HL-60 (cell line): Measurements from ENCODE around the gene SIGLEC9.

ENCODE experiments used
- CTCF ChIP-seq: IDR thresholded peaks from one replicate; pipeline ENCODE4 v1.5.1; 2011; ENCODE audit warnings: low read length, control low read depth, inconsistent platforms; ENCODE audit not compliant: insufficient read depth
- POLR2AphosphoS5 ChIP-seq: IDR thresholded peaks from 2 replicates; pipeline ENCODE4 v1.6.1; 2012; ENCODE audit warnings: low read depth
- TF ChIP-seq, protein P1 (sequence below): IDR thresholded peaks from 2 replicates; pipeline ENCODE4 v1.6.1; 2012; ENCODE audit warnings: low read depth; ENCODE audit not compliant: insufficient replicate concordance

DNA sequence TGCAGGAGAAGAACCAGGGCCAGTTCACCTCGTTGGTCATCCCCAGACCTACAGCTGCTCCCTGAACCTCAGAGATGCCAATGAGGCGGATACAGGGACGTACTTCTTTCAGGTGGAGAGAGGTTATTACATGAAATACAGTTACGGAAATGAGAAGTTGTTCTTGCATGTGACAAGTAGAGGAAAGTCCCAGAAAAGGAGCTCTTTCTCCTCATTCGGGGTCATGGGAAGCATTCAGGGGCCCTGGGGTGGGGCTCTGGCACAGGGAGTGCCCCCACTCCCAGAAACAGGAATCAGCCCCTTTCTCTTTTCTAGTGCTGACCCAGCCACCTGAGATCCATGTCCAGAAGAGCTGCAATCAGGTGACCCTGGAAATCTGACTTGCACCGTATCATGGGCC lies 4.5 kb upstream of the SIGLEC9 start:
- TF ChIP-seq CTCF (no peak), POLR2AphosphoS5 (no peak)
- TF ChIP-seq, protein P1, sequence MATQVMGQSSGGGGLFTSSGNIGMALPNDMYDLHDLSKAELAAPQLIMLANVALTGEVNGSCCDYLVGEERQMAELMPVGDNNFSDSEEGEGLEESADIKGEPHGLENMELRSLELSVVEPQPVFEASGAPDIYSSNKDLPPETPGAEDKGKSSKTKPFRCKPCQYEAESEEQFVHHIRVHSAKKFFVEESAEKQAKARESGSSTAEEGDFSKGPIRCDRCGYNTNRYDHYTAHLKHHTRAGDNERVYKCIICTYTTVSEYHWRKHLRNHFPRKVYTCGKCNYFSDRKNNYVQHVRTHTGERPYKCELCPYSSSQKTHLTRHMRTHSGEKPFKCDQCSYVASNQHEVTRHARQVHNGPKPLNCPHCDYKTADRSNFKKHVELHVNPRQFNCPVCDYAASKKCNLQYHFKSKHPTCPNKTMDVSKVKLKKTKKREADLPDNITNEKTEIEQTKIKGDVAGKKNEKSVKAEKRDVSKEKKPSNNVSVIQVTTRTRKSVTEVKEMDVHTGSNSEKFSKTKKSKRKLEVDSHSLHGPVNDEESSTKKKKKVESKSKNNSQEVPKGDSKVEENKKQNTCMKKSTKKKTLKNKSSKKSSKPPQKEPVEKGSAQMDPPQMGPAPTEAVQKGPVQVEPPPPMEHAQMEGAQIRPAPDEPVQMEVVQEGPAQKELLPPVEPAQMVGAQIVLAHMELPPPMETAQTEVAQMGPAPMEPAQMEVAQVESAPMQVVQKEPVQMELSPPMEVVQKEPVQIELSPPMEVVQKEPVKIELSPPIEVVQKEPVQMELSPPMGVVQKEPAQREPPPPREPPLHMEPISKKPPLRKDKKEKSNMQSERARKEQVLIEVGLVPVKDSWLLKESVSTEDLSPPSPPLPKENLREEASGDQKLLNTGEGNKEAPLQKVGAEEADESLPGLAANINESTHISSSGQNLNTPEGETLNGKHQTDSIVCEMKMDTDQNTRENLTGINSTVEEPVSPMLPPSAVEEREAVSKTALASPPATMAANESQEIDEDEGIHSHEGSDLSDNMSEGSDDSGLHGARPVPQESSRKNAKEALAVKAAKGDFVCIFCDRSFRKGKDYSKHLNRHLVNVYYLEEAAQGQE = no peak
